ENCODE results near the gene SLC35F3. TPM values are rescaled to one million over a fixed set of nuclear protein-coding genes. Genes with fewer than 3 reads are reported as not detected.
"Not testable (repeated sequence)": the region's sequence is repeated elsewhere in the genome, so short reads cannot be mapped to it uniquely, and the experiment has no call there.

The SLC35F3 gene
- total RNA-seq, 1 donor from 2014 or later, result 0.49 TPM

DNA sequence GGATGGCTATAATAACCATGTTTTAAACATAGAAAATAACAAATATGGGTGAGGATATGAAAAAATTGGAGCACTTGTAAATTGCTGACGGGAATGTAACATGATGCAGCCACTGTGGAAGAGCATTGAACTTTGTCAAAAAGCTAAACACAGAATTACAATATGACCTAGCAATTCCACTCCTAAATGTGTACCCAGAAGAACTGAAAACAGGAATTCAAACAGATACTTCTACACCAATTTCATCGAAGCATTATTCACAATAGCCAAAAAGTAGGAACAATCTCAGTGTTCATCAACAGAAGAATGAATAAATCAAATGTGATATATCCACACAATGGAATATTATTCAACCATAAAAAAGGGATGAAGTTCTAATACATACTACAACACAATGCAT, 436.1 kb downstream of the SLC35F3 start:
- TF ChIP-seq, protein P1, sequence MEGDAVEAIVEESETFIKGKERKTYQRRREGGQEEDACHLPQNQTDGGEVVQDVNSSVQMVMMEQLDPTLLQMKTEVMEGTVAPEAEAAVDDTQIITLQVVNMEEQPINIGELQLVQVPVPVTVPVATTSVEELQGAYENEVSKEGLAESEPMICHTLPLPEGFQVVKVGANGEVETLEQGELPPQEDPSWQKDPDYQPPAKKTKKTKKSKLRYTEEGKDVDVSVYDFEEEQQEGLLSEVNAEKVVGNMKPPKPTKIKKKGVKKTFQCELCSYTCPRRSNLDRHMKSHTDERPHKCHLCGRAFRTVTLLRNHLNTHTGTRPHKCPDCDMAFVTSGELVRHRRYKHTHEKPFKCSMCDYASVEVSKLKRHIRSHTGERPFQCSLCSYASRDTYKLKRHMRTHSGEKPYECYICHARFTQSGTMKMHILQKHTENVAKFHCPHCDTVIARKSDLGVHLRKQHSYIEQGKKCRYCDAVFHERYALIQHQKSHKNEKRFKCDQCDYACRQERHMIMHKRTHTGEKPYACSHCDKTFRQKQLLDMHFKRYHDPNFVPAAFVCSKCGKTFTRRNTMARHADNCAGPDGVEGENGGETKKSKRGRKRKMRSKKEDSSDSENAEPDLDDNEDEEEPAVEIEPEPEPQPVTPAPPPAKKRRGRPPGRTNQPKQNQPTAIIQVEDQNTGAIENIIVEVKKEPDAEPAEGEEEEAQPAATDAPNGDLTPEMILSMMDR (IDR thresholded peaks at IDR 0.05), result no peak
- TF ChIP-seq POLR2A (IDR thresholded peaks at IDR 0.05) (no peak), POLR2AphosphoS5 (IDR thresholded peaks at IDR 0.05; ENCODE audit: insufficient read depth in 1 of 2, low read depth in 1 of 2) (no peak)
- no peaks in the 10 kb centered on the region for H3K27me3 ChIP-seq

DNA sequence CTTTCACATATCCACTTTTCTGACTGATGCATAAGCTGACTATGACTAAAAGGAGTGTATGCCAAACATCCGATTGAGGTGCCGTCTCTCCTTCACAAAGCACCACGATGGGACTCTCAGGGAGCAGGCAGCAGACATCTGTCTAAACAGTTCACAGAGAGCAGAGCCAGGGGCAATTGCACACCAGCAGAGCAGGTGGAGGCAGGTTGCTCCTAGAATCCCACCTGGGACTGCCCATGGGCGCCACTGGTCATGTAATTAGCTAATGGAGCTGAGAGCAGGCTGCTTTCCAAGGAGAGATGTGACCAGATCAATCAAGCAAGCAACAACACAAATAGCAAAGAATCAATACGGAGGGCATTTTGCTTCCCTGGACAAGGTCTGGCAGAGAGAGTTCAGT, 438.3 kb downstream of the SLC35F3 start:
- no peaks in the 10 kb centered on the region for H3K9me3 ChIP-seq
- TF ChIP-seq, protein P1 (IDR thresholded peaks at IDR 0.05), result no peak
- no peak for TF ChIP-seq POLR2A (IDR thresholded peaks at IDR 0.05)
- H3K4me3 ChIP-seq, result no peak overlapping the region
- intact Hi-C loops (cut with DNase I), result no loop called here
- H3K27ac ChIP-seq, result no peak overlapping the region
- no peaks in the 10 kb centered on the region for H3K27me3 ChIP-seq
- H3K36me3 ChIP-seq, result no peaks in the 10 kb centered on the region
- no peak for DNase-seq (ENCODE audit: extremely low spot score in 2 of 2)
- H3K4me1 ChIP-seq, result no peaks in the 10 kb centered on the region

More for the DNA sequence above, 436.1 kb downstream of the SLC35F3 start:
- no peak for DNase-seq (ENCODE audit: extremely low spot score in 2 of 2)
- H3K4me3 ChIP-seq, result no peak overlapping the region
- no peaks in the 10 kb centered on the region for H3K4me1 ChIP-seq
- no peak overlapping the region for H3K27ac ChIP-seq
- intact Hi-C loops (cut with DNase I), result no loop called here
- H3K36me3 ChIP-seq, result no peaks in the 10 kb centered on the region
- no peaks in the 10 kb centered on the region for H3K9me3 ChIP-seq

DNA sequence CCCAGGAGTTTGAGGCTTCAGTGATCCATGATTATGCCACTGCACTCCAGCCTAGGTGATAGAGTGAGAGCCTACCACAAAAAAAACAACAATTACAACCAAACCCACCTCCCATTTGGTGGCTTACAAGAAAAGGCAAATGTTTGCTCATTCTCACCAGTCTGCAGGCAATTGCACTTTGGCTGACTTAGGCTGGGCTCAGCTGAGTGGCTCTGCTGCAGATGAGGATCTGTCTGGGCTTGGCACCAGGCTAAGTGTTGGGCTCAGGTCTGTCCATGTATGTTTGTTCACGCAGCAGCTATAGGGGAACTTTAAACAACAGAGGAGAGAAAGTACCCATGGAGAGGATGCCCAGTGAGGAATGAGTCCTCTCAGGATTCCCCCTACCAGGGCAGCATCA, 440.8 kb downstream of the SLC35F3 start:
- Histone ChIP-seq H3K9me3 (no peaks in the 10 kb centered on the region), H3K36me3 (no peaks in the 10 kb centered on the region), H3K27me3 (no peaks in the 10 kb centered on the region), H3K4me1 (no peaks in the 10 kb centered on the region), H3K4me3 (no peak overlapping the region), H3K27ac (no peak overlapping the region)
- TF ChIP-seq, protein P1 (IDR thresholded peaks at IDR 0.05), result no peak
- TF ChIP-seq POLR2AphosphoS5 (IDR thresholded peaks at IDR 0.05; ENCODE audit: insufficient read depth in 1 of 2, low read depth in 1 of 2) (no peak), POLR2A (IDR thresholded peaks at IDR 0.05) (no peak)
- intact Hi-C loops (cut with DNase I), result no loop called here
- DNase-seq (ENCODE audit: extremely low spot score in 2 of 2), result no peak

DNA sequence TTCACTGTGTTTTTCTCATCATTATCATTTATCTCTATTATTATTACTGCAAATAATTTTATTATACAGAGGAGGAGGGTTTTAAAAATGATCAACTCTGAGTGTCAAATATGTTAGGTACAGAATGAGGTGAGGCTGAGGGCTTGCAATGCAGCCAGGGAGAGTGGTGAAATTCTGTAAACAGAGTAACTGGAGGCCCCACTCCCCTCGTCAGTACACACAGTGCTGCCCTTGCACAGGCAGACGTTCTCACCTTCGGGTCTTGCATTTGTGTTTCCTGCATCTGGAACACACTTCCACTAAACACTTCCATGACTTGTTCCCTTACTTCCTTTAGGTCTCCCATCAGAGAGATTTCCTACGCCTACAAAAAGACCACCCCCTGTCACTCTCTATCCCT, 444.5 kb downstream of the SLC35F3 start:
- TF ChIP-seq POLR2A (IDR thresholded peaks at IDR 0.05) (no peak), POLR2AphosphoS5 (IDR thresholded peaks at IDR 0.05; ENCODE audit: insufficient read depth in 1 of 2, low read depth in 1 of 2) (no peak)
- TF ChIP-seq, protein P1 (IDR thresholded peaks at IDR 0.05), result no peak
- Histone ChIP-seq H3K4me1 (no peaks in the 10 kb centered on the region), H3K27ac (no peak overlapping the region), H3K36me3 (no peaks in the 10 kb centered on the region), H3K27me3 (no peaks in the 10 kb centered on the region), H3K9me3 (no peaks in the 10 kb centered on the region), H3K4me3 (no peak overlapping the region)
- DNase-seq (ENCODE audit: extremely low spot score in 2 of 2), result no peak
- intact Hi-C loops (cut with DNase I), result no loop called here

DNA sequence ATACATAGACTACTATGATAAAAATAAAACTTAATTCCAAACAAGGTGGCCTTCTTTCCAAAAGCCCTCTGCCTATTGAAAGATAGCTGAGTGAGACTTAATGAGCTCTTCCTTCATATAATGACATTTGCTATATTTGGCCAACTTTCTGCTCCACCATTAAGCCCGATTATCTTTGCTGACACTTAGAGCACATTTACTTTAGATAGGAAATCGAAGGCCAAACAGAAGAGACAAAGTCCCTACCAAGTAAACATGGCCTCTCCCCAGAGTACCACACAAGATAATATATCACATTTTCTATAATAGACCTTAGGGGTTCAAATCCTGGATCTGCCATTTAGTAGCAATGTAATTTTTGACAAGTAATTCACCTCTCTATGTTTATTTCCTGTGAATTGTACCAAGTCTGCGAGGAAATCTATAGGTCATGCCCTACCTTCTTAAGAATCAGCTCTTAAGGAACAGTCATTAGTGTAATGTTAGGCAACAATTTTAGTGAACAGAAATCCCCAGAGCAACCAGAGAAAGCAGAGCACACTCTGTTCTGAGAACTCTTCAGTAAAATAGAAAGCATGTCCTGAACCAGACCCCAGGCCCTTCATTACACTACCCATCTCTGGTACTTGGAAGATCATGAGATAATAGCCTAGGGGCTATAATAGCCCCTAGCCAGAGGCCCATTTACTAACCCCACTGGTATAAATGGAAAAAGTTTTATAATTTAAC, 451.5 kb downstream of the SLC35F3 start:
- H3K27me3 ChIP-seq, result no peaks in the 10 kb centered on the region
- no peak overlapping the region for H3K4me3 ChIP-seq
- intact Hi-C loops (cut with DNase I), result no loop called here
- DNase-seq (ENCODE audit: extremely low spot score in 2 of 2), result no peak
- H3K36me3 ChIP-seq, result no peaks in the 10 kb centered on the region
- H3K27ac ChIP-seq, result no peak overlapping the region
- no peaks in the 10 kb centered on the region for H3K9me3 ChIP-seq
- TF ChIP-seq, protein P1 (IDR thresholded peaks at IDR 0.05), result no peak
- TF ChIP-seq POLR2AphosphoS5 (IDR thresholded peaks at IDR 0.05; ENCODE audit: insufficient read depth in 1 of 2, low read depth in 1 of 2), result no peak
- H3K4me1 ChIP-seq, result no peaks in the 10 kb centered on the region

DNA sequence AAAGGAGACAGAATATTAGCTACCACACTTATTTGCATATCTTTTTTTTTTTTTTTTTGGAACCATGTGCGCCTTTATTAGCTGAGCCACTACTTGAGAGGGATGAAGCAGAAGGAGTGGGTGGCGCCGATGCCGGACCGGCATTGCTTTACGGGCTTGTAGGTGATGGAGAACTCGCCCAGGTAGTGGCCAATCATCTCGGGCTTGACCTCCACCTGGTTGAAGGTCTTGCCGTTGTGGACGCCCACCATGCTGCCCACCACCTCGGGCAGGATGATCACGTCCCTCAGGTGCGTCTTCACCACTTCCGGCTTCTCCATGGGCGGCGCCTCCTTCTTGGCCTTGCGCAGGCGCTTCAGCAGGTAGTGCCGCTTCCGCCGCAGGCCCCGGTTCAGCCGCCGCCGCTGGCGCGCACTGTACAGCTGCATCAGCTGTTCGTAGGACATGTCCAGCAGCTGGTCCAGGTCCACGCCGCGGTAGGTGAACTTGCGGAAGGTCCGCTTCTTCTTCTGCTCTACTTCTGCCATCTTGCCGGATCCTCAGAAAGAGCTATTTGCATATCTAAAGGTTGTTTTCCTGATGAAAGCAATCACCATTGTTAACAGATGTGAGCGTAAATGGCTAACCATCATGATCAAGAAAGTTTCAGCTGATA, 452.3 kb downstream of the SLC35F3 start:
- H3K4me3 ChIP-seq, result peak overlapping the region in 1 of 2 donors; percentile 15
- H3K27me3 ChIP-seq; DNase-seq (ENCODE audit: extremely low spot score in 2 of 2); H3K36me3 ChIP-seq; H3K4me1 ChIP-seq; H3K9me3 ChIP-seq; H3K27ac ChIP-seq; intact Hi-C loops (cut with DNase I): not testable (repeated sequence)
